ENCODE results near the gene CLMN. TPM values are rescaled to one million over a fixed set of nuclear protein-coding genes. Genes with fewer than 3 reads are reported as not detected.

Gene CLMN
- total RNA-seq, 2 donors from 2014 or later: 105 to 131 TPM

DNA sequence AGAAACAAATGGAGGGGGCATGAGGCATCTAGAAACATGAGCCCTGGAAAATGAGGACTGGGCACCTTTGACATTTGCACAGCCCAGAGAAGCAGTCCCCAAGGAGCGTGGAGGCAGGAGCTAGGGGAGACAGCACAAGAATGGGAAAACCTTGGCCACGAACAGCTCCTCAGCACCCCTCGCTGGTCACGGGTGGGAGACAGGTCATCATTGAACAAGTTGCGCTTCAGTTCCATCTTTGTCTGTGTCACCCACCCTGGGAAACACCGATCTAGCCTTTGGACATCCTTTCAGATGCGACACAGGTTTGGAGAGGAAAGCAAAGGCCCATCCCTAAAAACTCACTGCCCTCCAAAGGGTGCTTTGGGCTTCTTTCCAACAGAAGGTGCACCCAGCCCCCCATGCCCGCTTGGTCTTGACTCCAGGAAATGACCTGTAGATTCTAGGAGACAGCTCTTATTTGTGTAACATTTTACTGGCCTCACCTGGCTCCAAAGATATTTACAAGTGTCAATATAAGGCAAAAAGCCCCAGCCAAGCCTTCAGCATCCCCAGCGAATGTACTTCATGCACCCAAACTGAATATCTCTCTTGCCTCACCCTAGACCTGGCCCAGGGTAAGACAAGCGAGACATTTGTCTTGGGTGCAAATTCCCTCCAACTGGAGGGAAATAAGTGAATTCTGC is 28.8 kb upstream of the CLMN start:
- TF ChIP-seq, protein P1, sequence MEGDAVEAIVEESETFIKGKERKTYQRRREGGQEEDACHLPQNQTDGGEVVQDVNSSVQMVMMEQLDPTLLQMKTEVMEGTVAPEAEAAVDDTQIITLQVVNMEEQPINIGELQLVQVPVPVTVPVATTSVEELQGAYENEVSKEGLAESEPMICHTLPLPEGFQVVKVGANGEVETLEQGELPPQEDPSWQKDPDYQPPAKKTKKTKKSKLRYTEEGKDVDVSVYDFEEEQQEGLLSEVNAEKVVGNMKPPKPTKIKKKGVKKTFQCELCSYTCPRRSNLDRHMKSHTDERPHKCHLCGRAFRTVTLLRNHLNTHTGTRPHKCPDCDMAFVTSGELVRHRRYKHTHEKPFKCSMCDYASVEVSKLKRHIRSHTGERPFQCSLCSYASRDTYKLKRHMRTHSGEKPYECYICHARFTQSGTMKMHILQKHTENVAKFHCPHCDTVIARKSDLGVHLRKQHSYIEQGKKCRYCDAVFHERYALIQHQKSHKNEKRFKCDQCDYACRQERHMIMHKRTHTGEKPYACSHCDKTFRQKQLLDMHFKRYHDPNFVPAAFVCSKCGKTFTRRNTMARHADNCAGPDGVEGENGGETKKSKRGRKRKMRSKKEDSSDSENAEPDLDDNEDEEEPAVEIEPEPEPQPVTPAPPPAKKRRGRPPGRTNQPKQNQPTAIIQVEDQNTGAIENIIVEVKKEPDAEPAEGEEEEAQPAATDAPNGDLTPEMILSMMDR (IDR thresholded peaks at IDR 0.05): no peak
- no peak overlapping the region for H3K9ac ChIP-seq (ENCODE audit: low read depth in 2 of 2, low read length in 2 of 2)
- H3K4me3 ChIP-seq: no peak overlapping the region
- no peaks in the 10 kb centered on the region for H3K9me3 ChIP-seq
- peaks cover 2% of the 10 kb centered on the region for H3K4me1 ChIP-seq
- H3K27ac ChIP-seq: no peak overlapping the region
- no peaks in the 10 kb centered on the region for H3K27me3 ChIP-seq
- no peak for DNase-seq
- intact Hi-C loops (cut with DNase I): no loop called here
- no peaks in the 10 kb centered on the region for H3K36me3 ChIP-seq

DNA sequence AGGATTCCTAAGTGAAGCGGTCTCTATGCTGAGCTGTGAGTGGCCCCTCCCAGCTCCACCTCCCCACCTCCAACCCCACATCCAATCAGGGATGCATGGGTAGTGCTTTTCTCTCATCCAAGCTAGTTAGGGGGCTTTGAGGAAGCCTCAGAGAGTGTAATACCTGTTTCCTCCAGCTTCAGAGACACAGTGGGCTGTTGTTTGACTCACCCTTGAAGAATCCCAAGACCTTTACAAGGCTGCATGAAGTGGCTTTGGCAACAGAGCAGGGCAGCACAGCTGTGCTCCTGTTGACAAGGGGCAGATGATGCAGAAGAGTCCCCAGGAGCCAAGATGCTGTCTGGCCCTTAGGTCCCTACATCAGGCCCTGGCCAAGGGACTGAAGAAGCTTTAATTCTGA is 27.1 kb upstream of the CLMN start:
- H3K4me3 ChIP-seq: no peak overlapping the region
- peaks cover 2% of the 10 kb centered on the region for H3K4me1 ChIP-seq
- no peak for DNase-seq
- intact Hi-C loops (cut with DNase I): no loop called here
- H3K9ac ChIP-seq (ENCODE audit: low read depth in 2 of 2, low read length in 2 of 2): no peak overlapping the region
- H3K27ac ChIP-seq: no peak overlapping the region
- TF ChIP-seq, protein P1 (IDR thresholded peaks at IDR 0.05): no peak
- no peaks in the 10 kb centered on the region for H3K27me3 ChIP-seq
- no peaks in the 10 kb centered on the region for H3K9me3 ChIP-seq
- H3K36me3 ChIP-seq: no peaks in the 10 kb centered on the region

DNA sequence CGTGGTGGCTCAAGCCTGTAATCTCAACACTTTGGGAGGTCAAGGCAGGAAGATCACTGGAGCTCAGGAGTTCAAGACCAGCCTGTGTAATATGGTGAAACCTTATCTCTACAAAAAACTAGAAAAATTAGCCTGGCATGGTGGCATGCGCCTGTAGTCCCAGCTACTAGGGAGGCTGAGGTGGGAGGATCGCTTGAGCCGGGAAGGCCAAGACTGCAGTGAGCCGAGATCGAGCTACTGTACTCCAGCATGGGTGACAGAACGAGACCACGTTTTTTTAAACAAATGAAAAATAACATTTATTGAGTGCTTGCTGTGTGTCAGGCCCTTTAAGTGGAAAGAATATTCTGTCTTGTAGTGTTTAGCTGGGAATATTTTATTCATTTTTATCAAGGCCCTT is 26.6 kb upstream of the CLMN start:
- H3K4me1 ChIP-seq: peaks cover 2% of the 10 kb centered on the region
- H3K36me3 ChIP-seq: no peaks in the 10 kb centered on the region
- no peak overlapping the region for H3K27ac ChIP-seq
- intact Hi-C loops (cut with DNase I): no loop called here
- no peak overlapping the region for H3K9ac ChIP-seq (ENCODE audit: low read depth in 2 of 2, low read length in 2 of 2)
- TF ChIP-seq, protein P1 (IDR thresholded peaks at IDR 0.05): no peak
- no peaks in the 10 kb centered on the region for H3K27me3 ChIP-seq
- DNase-seq: no peak
- H3K4me3 ChIP-seq: no peak overlapping the region
- no peaks in the 10 kb centered on the region for H3K9me3 ChIP-seq

DNA sequence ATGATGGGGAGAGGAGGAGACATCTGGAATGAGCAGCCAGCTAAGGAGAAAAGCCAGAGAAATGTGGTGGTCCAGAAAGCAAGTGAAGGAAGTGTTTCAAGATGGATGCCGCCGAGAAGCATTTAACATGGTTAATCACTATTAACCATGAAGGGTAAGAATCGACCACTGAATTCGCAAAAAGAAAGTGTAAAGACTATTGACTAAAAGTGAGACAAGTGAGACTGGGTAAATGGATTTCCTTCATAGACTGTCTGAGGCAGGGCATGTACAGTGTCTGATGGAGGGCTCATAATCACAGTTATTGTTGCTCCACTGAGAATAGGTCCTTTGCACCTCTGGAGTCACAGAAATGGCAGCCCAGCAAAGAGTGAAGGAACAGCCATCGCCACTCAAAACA is 25.3 kb upstream of the CLMN start:
- Histone ChIP-seq H3K36me3 (no peaks in the 10 kb centered on the region), H3K27ac (no peak overlapping the region), H3K9me3 (no peaks in the 10 kb centered on the region), H3K9ac (ENCODE audit: low read depth in 2 of 2, low read length in 2 of 2) (no peak overlapping the region), H3K4me3 (no peak overlapping the region), H3K27me3 (no peaks in the 10 kb centered on the region), H3K4me1 (peaks cover 2% of the 10 kb centered on the region)
- TF ChIP-seq, protein P1 (IDR thresholded peaks at IDR 0.05): no peak
- intact Hi-C loops (cut with DNase I): no loop called here
- no peak for DNase-seq

DNA sequence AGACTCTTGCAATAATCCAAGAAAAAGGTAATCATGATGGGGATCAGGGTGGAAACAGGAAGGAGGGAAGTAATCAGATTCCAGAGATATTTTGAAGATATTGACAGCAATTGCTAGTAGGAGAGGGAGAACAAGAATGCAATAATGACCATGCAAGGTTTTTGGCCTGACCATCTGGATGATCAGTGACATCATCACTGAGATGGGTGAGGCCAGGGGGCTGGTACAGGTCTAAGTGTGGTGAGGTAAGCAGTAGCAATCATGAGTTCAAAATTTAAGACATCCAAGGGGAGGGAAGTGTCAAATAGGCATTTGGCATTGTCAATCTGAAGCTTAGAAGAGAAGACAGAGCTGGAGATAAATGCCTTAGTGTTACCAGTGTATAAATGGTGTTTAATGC is 24.8 kb upstream of the CLMN start:
- Histone ChIP-seq H3K4me1 (peaks cover 2% of the 10 kb centered on the region), H3K27me3 (no peaks in the 10 kb centered on the region), H3K27ac (no peak overlapping the region), H3K36me3 (no peaks in the 10 kb centered on the region), H3K4me3 (no peak overlapping the region), H3K9me3 (no peaks in the 10 kb centered on the region), H3K9ac (ENCODE audit: low read depth in 2 of 2, low read length in 2 of 2) (no peak overlapping the region)
- intact Hi-C loops (cut with DNase I): no loop called here
- TF ChIP-seq, protein P1 (IDR thresholded peaks at IDR 0.05): no peak
- DNase-seq: no peak
